Activated T-cell treated with anti-CD3 and anti-CD28 coated beads, Interleukin-2, amount 50 U/mL, for 72 hours (primary cell): ENCODE measurements around the gene RPL37A. TPM values are rescaled to one million over a fixed set of nuclear protein-coding genes. Genes with fewer than 3 reads are reported as not detected.

ENCODE experiments used
- ATAC-seq, 2 donors: fragments of 150-1000 bp; cut with Tn5 transposase; replicated peaks in 1 of 2; 2 replicates each; pipeline ENCODE4 v1.10.0; 2021; ENCODE audit warnings: moderate library complexity in 2 of 2, mild to moderate bottlenecking in 1 of 2
- DNase-seq, 2 donors: peaks; one replicate each; pipeline ENCODE4 v3.0.0; 2021 to 2022; ENCODE audit warnings: mixed read lengths in 1 of 2
- H3K27ac Mint-ChIP-seq: one replicate; pipeline ENCODE4 v1.8.0; 2022; ENCODE audit warnings: mild to moderate bottlenecking, moderate library complexity, mixed read lengths
- H3K27me3 Mint-ChIP-seq: one replicate; pipeline ENCODE4 v1.8.0; 2022; ENCODE audit warnings: low read depth, mixed read lengths
- H3K36me3 Mint-ChIP-seq, 2 donors: one replicate each; pipeline ENCODE4 v1.8.0; 2022; ENCODE audit warnings: mixed read lengths in 2 of 2, mild to moderate bottlenecking in 1 of 2; ENCODE audit not compliant: insufficient read depth in 2 of 2
- H3K4me1 Mint-ChIP-seq: one replicate; pipeline ENCODE4 v1.8.0; 2022; ENCODE audit warnings: low read depth, mixed read lengths
- H3K4me3 Mint-ChIP-seq, 2 donors: one replicate each; pipeline ENCODE4 v1.8.0; 2022; ENCODE audit warnings: mild to moderate bottlenecking in 2 of 2, mixed read lengths in 2 of 2, moderate library complexity in 2 of 2
- H3K9me3 Mint-ChIP-seq, 2 donors: one replicate each; pipeline ENCODE4 v1.8.0; 2022; ENCODE audit warnings: mixed read lengths in 2 of 2
- total RNA-seq, 2 donors: library from RNA; stranded (reverse); gene quantifications; one replicate each; pipeline ENCODE4 v1.2.3, GENCODE V29; 2022

Gene RPL37A
- 1,000 to 10,000 TPM; 3,626 to 3,861 TPM for total RNA-seq

- H3K4me1 Mint-ChIP-seq = peaks cover 54% of the 10 kb centered on the region
- peak within 1 kb of the TSS; percentile 87 to 94 for H3K4me3 Mint-ChIP-seq
- H3K27me3 Mint-ChIP-seq = no peaks in the 10 kb centered on the region
- H3K9me3 Mint-ChIP-seq = no peaks in the 10 kb centered on the region
- H3K36me3 Mint-ChIP-seq = peaks cover 18 to 44% of the 10 kb centered on the region in 2 donors
- peak; percentile 91 to 94 for DNase-seq
- peak; percentile 98 to 99 for ATAC-seq
- H3K27ac Mint-ChIP-seq = peak within 1 kb of the TSS; percentile 91
Measured at GRCh38 chr2:216498379-216499352, at the start of gene RPL37A. Gene RPL37A (plus strand): TSS chr2:216498844. CDS start chr2:216498875, 31 bp downstream.

- no peak overlapping the region for H3K4me3 Mint-ChIP-seq
- DNase-seq = no peak
- no peaks in the 10 kb centered on the region for H3K27me3 Mint-ChIP-seq
- peaks cover 21 to 39% of the 10 kb centered on the region in 2 donors for H3K36me3 Mint-ChIP-seq
- ATAC-seq = no peak
- peaks cover 1 to 2% of the 10 kb centered on the region in 2 donors for H3K9me3 Mint-ChIP-seq
- no peak overlapping the region for H3K27ac Mint-ChIP-seq
- H3K4me1 Mint-ChIP-seq = no peaks in the 10 kb centered on the region
Measured at GRCh38 chr2:216450346-216450745, 48.3 kb upstream of the RPL37A start.

GRCh38 chr2:216450784-216451183 is 47.9 kb upstream of the RPL37A start:
- Mint-ChIP-seq H3K36me3 (peaks cover 24 to 39% of the 10 kb centered on the region in 2 donors), H3K27ac (no peak overlapping the region), H3K4me1 (no peaks in the 10 kb centered on the region), H3K9me3 (peaks cover 1 to 2% of the 10 kb centered on the region in 2 donors), H3K4me3 (no peak overlapping the region), H3K27me3 (no peaks in the 10 kb centered on the region)
- DNase-seq (no peak), ATAC-seq (no peak)

GRCh38 chr2:216453955-216454614 is 44.6 kb upstream of the RPL37A start:
- Mint-ChIP-seq H3K36me3 (peaks cover 11 to 28% of the 10 kb centered on the region in 2 donors), H3K9me3 (peaks cover 4 to 5% of the 10 kb centered on the region in 2 donors), H3K4me3 (no peak overlapping the region), H3K27me3 (no peaks in the 10 kb centered on the region), H3K27ac (no peak overlapping the region), H3K4me1 (no peaks in the 10 kb centered on the region)
- DNase-seq = no peak
- ATAC-seq = no peak

GRCh38 chr2:216463148-216463547 is 35.5 kb upstream of the RPL37A start:
- DNase-seq = no peak
- H3K4me1 Mint-ChIP-seq = no peaks in the 10 kb centered on the region
- ATAC-seq = no peak
- no peak overlapping the region for H3K4me3 Mint-ChIP-seq
- no peak overlapping the region for H3K27ac Mint-ChIP-seq
- H3K27me3 Mint-ChIP-seq = no peaks in the 10 kb centered on the region
- H3K36me3 Mint-ChIP-seq = peaks cover 0 to 9% of the 10 kb centered on the region in 2 donors
- H3K9me3 Mint-ChIP-seq = no peaks in the 10 kb centered on the region

- Mint-ChIP-seq H3K4me1 (no peaks in the 10 kb centered on the region), H3K27ac (peak overlapping the region; percentile 57)
- ATAC-seq = no peak
Measured at GRCh38 chr2:216464104-216464720, 34.4 kb upstream of the RPL37A start.

GRCh38 chr2:216465579-216466195 is 33.0 kb upstream of the RPL37A start:
- Mint-ChIP-seq H3K4me3 (no peak overlapping the region), H3K36me3 (peaks cover 0 to 14% of the 10 kb centered on the region in 2 donors), H3K27me3 (no peaks in the 10 kb centered on the region), H3K9me3 (no peaks in the 10 kb centered on the region), H3K27ac (no peak overlapping the region), H3K4me1 (no peaks in the 10 kb centered on the region)
- ATAC-seq (no peak), DNase-seq (no peak)

More at GRCh38 chr2:216464104-216464720, 34.4 kb upstream of the RPL37A start:
- no peak for DNase-seq
- Mint-ChIP-seq H3K36me3 (peaks cover 0 to 9% of the 10 kb centered on the region in 2 donors), H3K27me3 (no peaks in the 10 kb centered on the region), H3K4me3 (no peak overlapping the region), H3K9me3 (no peaks in the 10 kb centered on the region)

GRCh38 chr2:216467845-216468244 is 30.8 kb upstream of the RPL37A start:
- DNase-seq = no peak
- peaks cover 0 to 9% of the 10 kb centered on the region in 2 donors for H3K36me3 Mint-ChIP-seq
- no peaks in the 10 kb centered on the region for H3K4me1 Mint-ChIP-seq
- H3K27ac Mint-ChIP-seq = no peak overlapping the region
- no peaks in the 10 kb centered on the region for H3K9me3 Mint-ChIP-seq
- ATAC-seq = no peak
- no peak overlapping the region for H3K4me3 Mint-ChIP-seq
- H3K27me3 Mint-ChIP-seq = no peaks in the 10 kb centered on the region

- Mint-ChIP-seq H3K27ac (no peak overlapping the region), H3K4me1 (peaks cover 3% of the 10 kb centered on the region), H3K4me3 (no peak overlapping the region), H3K36me3 (peaks cover 0 to 9% of the 10 kb centered on the region in 2 donors), H3K27me3 (no peaks in the 10 kb centered on the region), H3K9me3 (no peaks in the 10 kb centered on the region)
- ATAC-seq (no peak), DNase-seq (no peak)
Measured at GRCh38 chr2:216469661-216470060, 29.0 kb upstream of the RPL37A start.

GRCh38 chr2:216473187-216473586 is 25.5 kb upstream of the RPL37A start:
- H3K36me3 Mint-ChIP-seq = peaks cover 0 to 12% of the 10 kb centered on the region in 2 donors
- H3K4me3 Mint-ChIP-seq = no peak overlapping the region
- DNase-seq = no peak
- H3K9me3 Mint-ChIP-seq = no peaks in the 10 kb centered on the region
- H3K27me3 Mint-ChIP-seq = no peaks in the 10 kb centered on the region
- peaks cover 24% of the 10 kb centered on the region for H3K4me1 Mint-ChIP-seq
- ATAC-seq = no peak
- H3K27ac Mint-ChIP-seq = no peak overlapping the region

- Mint-ChIP-seq H3K9me3 (no peaks in the 10 kb centered on the region), H3K36me3 (peaks cover 2 to 8% of the 10 kb centered on the region in 2 donors), H3K4me3 (peak overlapping the region; percentile 1 to 43), H3K4me1 (peaks cover 33% of the 10 kb centered on the region), H3K27ac (no peak overlapping the region), H3K27me3 (no peaks in the 10 kb centered on the region)
- DNase-seq (peak; percentile 32 to 46), ATAC-seq (peak; percentile 85 to 86)
Measured at GRCh38 chr2:216474925-216475670, 23.5 kb upstream of the RPL37A start.

GRCh38 chr2:216475767-216476166 is 22.9 kb upstream of the RPL37A start:
- Mint-ChIP-seq H3K9me3 (no peaks in the 10 kb centered on the region), H3K4me1 (peaks cover 33% of the 10 kb centered on the region), H3K4me3 (peak overlapping the region in 1 of 2 donors; percentile 43), H3K36me3 (peaks cover 2 to 13% of the 10 kb centered on the region in 2 donors), H3K27ac (no peak overlapping the region), H3K27me3 (no peaks in the 10 kb centered on the region)
- ATAC-seq (no peak), DNase-seq (no peak)
